Naive thymus-derived CD8-positive, alpha-beta T cell (primary cell): Measurements from ENCODE around the gene PRRX2. TPM values are rescaled to one million over a fixed set of nuclear protein-coding genes. Genes with fewer than 3 reads are reported as not detected.

ENCODE experiments used
- ATAC-seq, 2 donors: fragments of 150-1000 bp; cut with Tn5 transposase in 1 of 2; sonication (Bioruptor Pico), chemical (Tn5 transposase) in 1 of 2; 1 replicate in 1 of 2; 2 replicates in 1 of 2; pipeline ENCODE4 v1.10.0; 2021; ENCODE audit warnings: mild to moderate bottlenecking in 2 of 2, moderate library complexity in 2 of 2
- POLR2A ChIA-PET: fragments of 350-600 bp; sonication (Branson Sonifier 250); formaldehyde crosslinking; loops from one replicate; lab custom pipeline; 2021; ENCODE audit warnings: antibody characterized with exemption; lab: Charles Lee
- DNase-seq, 10 donors: peaks; one replicate each; pipeline versions ENCODE4 v3.0.0 to v3.0.0-alpha.2; 2020 to 2022
- H3K27ac Mint-ChIP-seq, 10 donors: one replicate each; pipeline ENCODE4 v1.8.0; 2020 to 2022; ENCODE audit warnings: mild to moderate bottlenecking in 10 of 10, mixed read lengths in 10 of 10, moderate library complexity in 4 of 10, inconsistent platforms in 1 of 10
- H3K27me3 Mint-ChIP-seq, 5 donors: one replicate each; pipeline ENCODE4 v1.8.0; 2021 to 2022; ENCODE audit warnings: mixed read lengths in 5 of 5
- H3K36me3 Mint-ChIP-seq, 3 donors: one replicate each; pipeline ENCODE4 v1.8.0; 2020 to 2022; ENCODE audit warnings: mixed read lengths in 3 of 3, mild to moderate bottlenecking in 2 of 3, inconsistent platforms in 1 of 3
- H3K4me1 Mint-ChIP-seq, 4 donors: one replicate each; pipeline ENCODE4 v1.8.0; 2021 to 2022; ENCODE audit warnings: mixed read lengths in 4 of 4
- H3K4me3 Mint-ChIP-seq, 10 donors: one replicate each; pipeline ENCODE4 v1.8.0; 2020 to 2022; ENCODE audit warnings: mild to moderate bottlenecking in 10 of 10, mixed read lengths in 10 of 10, moderate library complexity in 6 of 10, inconsistent platforms in 1 of 10
- H3K9me3 Mint-ChIP-seq, 9 donors: one replicate each; pipeline ENCODE4 v1.8.0; 2020 to 2022; ENCODE audit warnings: mixed read lengths in 9 of 9, mild to moderate bottlenecking in 3 of 9, inconsistent platforms in 1 of 9, moderate library complexity in 1 of 9
- polyA plus RNA-seq, 3 donors: library from polyadenylated mRNA; unstranded; fragments of 300-500 nt; fragmentation: Illumina TruSeq; gene quantifications; one replicate each; pipeline ENCODE4 v1.2.3, GENCODE V29; 2021
- total RNA-seq, 8 experiments: library from RNA in 2 of 8; stranded (reverse) in 2 of 8; gene quantifications; one replicate each; pipeline ENCODE4 v1.2.3 and lab custom pipeline; 2021 to 2026

The PRRX2 gene
- total and polyA plus RNA-seq, 5 experiments from 2014 or later = not detected

DNA sequence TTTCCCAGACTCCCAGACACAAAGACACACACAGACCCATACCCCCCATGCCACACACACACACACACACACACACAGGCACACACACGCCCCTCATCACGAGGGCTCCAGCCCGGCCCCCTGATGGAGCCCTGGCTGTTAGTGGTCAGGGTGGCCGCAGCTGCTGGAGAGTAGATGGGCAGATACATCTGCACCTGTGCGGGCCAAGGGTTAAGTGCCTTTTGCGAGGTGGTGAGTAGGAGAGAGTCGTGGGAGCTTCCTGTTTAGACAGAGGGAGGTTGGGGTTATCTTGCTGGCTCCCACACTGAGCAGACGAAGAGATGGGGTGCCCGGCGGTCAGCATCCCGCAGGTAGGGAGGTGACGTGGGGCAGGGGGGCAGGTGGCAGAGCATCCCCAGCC, 8.2 kb downstream of the PRRX2 start:
- H3K36me3 Mint-ChIP-seq = no peaks in the 10 kb centered on the region
- no peaks in the 10 kb centered on the region for H3K4me1 Mint-ChIP-seq
- ATAC-seq (no peak), DNase-seq (no peak)
- H3K27me3 Mint-ChIP-seq = peaks cover 5 to 23% (median 11%) of the 10 kb centered on the region in 5 donors
- no peak overlapping the region for H3K27ac Mint-ChIP-seq
- H3K4me3 Mint-ChIP-seq = no peak overlapping the region
- H3K9me3 Mint-ChIP-seq = no peaks in the 10 kb centered on the region
- POLR2A ChIA-PET = no interaction called here

DNA sequence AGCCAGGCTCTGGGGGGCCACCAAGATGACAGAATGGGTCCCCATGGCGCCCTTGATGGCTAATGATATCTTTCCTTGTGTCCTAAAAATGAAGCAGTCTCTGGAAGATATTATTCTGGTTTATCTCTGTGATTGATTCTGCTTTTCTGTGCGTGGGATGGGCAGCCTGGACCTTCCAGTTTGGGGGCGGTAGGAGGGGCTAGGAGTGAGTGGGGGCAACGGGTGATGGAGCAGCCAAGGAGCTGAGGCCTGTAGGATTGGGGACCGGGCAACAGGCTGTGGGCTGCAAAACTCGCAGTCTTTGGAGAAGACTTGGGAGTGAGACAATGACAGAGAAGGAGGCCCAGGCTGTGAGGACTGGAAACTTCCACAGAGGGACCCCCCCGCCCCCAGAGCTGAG, 8.8 kb downstream of the PRRX2 start:
- no peak overlapping the region for H3K4me3 Mint-ChIP-seq
- H3K27ac Mint-ChIP-seq = no peak overlapping the region
- H3K36me3 Mint-ChIP-seq = no peaks in the 10 kb centered on the region
- no peaks in the 10 kb centered on the region for H3K9me3 Mint-ChIP-seq
- DNase-seq (no peak), ATAC-seq (no peak)
- POLR2A ChIA-PET = no interaction called here
- no peaks in the 10 kb centered on the region for H3K4me1 Mint-ChIP-seq
- peaks cover 5 to 28% (median 11%) of the 10 kb centered on the region in 5 donors for H3K27me3 Mint-ChIP-seq

DNA sequence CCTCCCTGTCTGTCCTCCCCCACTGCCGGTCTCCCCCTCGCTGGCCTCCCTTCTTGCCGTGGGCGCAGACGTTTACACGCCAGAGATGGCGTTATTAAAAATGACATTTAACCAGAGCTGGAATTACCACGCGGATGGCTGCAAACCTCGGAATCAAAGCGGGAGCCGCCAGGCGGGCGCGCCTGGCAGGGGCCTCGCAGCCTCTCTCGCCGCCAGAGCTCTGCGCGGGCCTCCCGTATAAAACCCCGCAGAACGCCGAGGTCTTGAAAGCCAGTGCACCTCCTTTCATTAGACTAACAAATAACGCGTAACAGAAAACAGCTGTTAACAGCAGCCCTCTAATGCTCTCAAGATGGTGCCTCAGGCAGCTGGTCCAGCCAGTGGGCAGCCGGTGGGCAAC, 10.2 kb downstream of the PRRX2 start:
- no peak for ATAC-seq
- Mint-ChIP-seq H3K9me3 (no peaks in the 10 kb centered on the region), H3K36me3 (no peaks in the 10 kb centered on the region), H3K27ac (no peak overlapping the region), H3K4me3 (no peak overlapping the region), H3K4me1 (peaks cover 0 to under 1% (median 0%) of the 10 kb centered on the region in 4 donors), H3K27me3 (peaks cover 5 to 29% (median 12%) of the 10 kb centered on the region in 5 donors)
- DNase-seq = no peak
- POLR2A ChIA-PET = interaction anchor here (0.7 kb wide), 1 partner anchor 248 kb away, joined by 5 read pairs; no protein-coding TSS in a partner anchor

DNA sequence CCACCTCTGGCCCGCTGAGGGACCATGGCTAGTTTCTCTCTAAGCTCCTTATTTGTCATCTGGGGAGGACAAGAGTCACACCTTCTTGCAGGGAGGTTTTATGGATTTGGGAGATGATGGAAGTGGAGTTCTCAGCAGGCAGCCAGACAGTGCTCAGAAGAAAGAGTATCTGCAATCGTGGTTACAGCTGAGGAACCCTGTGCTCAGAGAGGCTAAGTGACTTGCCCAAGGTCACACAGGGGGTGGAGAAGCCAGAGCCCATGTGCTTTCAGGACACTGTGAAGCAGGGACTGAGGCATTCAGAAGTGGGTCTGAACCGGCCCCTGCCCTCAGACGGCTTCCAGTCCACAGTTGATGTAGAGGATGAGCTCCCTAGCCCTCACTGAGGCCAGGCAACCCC, 10.8 kb downstream of the PRRX2 start:
- H3K36me3 Mint-ChIP-seq = no peaks in the 10 kb centered on the region
- peaks cover 0 to 2% (median 0%) of the 10 kb centered on the region in 4 donors for H3K4me1 Mint-ChIP-seq
- no peak overlapping the region for H3K4me3 Mint-ChIP-seq
- no peaks in the 10 kb centered on the region for H3K9me3 Mint-ChIP-seq
- H3K27me3 Mint-ChIP-seq = peaks cover 5 to 34% (median 14%) of the 10 kb centered on the region in 5 donors
- peak overlapping the region in 1 of 10 donors; percentile 54 for H3K27ac Mint-ChIP-seq
- DNase-seq (no peak), ATAC-seq (no peak)
- POLR2A ChIA-PET = no interaction called here

DNA sequence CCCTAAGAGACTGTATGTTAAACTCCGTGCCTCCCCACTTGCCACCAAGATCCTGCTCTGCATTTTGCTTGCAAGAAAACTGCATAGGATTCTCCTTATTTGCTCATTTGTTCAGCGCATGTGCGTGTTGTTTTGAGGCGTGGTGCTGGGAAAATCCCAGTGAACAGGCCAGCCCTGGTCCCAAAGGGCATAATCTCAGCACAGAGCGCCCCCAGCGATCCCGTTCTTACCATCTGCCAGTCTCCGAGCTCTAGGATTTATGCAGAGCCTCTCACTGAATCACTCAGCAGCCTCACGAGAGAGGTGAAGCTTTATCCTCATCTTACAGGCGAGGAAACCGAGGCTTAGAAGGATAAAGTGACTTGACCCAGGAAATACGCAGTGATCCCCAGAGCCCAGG, 11.5 kb downstream of the PRRX2 start:
- no peak overlapping the region for H3K4me3 Mint-ChIP-seq
- H3K9me3 Mint-ChIP-seq = no peaks in the 10 kb centered on the region
- peaks cover 5 to 37% (median 14%) of the 10 kb centered on the region in 5 donors for H3K27me3 Mint-ChIP-seq
- H3K27ac Mint-ChIP-seq = no peak overlapping the region
- peaks cover 0 to 2% (median 0%) of the 10 kb centered on the region in 4 donors for H3K4me1 Mint-ChIP-seq
- no peak for ATAC-seq
- POLR2A ChIA-PET = no interaction called here
- no peak for DNase-seq
- H3K36me3 Mint-ChIP-seq = no peaks in the 10 kb centered on the region

DNA sequence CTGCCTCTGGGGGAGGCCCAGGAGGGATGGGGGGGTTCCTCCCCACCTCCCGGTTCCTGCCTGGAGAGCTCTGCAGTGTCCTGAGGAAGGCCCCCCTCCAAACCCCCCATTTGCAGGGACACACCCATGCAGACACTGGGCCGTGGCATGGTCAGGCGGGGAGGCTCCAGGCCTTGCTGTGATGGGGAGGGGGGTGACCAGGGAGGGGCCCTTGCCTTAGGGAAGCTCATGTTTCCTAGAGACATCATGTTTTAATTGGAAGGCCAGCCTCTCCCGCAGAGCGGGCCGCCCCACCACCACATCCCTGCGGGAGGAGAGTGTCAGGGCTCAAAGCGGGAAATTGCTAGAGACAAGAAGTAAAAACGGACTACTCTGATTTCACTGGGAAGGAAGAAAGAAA, 12.0 kb downstream of the PRRX2 start:
- POLR2A ChIA-PET = no interaction called here
- peaks cover 5 to 40% (median 14%) of the 10 kb centered on the region in 5 donors for H3K27me3 Mint-ChIP-seq
- no peaks in the 10 kb centered on the region for H3K9me3 Mint-ChIP-seq
- ATAC-seq (no peak), DNase-seq (no peak)
- H3K4me1 Mint-ChIP-seq = peaks cover 0 to 2% (median 0%) of the 10 kb centered on the region in 4 donors
- no peaks in the 10 kb centered on the region for H3K36me3 Mint-ChIP-seq
- H3K27ac Mint-ChIP-seq = no peak overlapping the region
- no peak overlapping the region for H3K4me3 Mint-ChIP-seq

DNA sequence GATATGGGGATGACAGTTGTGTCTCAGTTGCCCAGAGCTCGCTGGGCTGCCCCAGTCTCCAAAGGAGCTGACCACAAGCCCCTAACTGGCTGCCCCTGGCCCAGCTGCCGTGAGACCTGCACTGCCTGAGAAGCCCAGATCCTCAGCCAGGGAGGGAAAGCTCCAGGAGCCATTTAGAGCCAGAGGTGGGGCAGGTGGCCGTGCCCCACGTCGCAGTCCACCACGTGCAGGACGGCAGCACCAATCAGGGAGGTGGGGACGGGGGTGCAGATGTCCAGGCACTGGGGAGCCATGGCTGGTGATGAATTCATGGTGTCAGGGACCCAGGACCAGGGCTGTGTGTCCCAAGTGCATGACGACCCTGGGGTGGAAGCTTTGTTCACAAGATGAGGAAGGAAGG, 13.4 kb downstream of the PRRX2 start:
- Mint-ChIP-seq H3K27me3 (peaks cover 5 to 40% (median 14%) of the 10 kb centered on the region in 5 donors), H3K27ac (no peak overlapping the region), H3K4me3 (no peak overlapping the region), H3K36me3 (no peaks in the 10 kb centered on the region), H3K9me3 (no peaks in the 10 kb centered on the region), H3K4me1 (peaks cover 0 to 2% (median 0%) of the 10 kb centered on the region in 4 donors)
- DNase-seq (no peak), ATAC-seq (no peak)
- POLR2A ChIA-PET = no interaction called here

DNA sequence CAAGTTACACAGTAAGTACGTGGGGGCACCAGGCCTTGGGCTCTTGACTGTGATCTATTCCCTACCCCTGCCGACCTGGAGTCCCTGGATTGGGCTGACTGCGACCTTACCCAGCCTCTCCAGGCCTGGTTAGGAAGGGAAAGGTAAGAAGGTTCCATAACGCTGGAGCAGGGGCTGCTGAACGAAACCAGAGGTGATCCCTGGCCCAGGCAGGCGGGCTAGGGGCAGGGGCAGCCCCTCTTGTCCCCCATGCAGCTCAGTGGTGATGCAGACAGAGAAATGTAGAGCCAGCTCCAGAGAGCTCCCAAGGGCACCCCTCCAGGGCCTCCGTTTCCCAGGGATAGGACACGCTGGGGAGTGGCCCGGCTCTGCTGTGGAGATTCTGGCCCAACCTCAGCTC, 14.1 kb downstream of the PRRX2 start:
- Mint-ChIP-seq H3K27me3 (peaks cover 5 to 40% (median 14%) of the 10 kb centered on the region in 5 donors), H3K4me1 (peaks cover 0 to 2% (median 0%) of the 10 kb centered on the region in 4 donors), H3K9me3 (no peaks in the 10 kb centered on the region), H3K4me3 (no peak overlapping the region), H3K36me3 (no peaks in the 10 kb centered on the region), H3K27ac (no peak overlapping the region)
- DNase-seq = no peak
- no peak for ATAC-seq
- POLR2A ChIA-PET = no interaction called here

DNA sequence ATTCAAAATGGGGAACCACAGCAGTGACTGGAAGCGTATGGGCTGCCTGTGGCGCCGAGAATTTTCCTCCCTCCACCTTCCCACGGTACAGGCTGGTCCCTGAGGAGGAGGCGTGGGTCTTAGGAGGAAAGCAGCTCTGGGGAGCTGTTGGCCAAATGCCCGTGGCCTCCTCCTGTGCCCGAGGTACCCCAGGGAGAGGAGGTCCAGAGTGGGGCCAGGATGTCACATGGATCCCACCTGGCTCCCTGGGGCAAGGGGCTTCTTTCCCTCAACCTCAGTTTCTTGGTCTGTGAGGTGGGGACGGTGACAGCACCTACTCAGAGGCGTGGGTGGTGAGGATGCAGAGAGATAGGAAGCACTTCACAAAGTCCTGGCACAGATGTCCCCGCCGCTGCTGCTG, 16.5 kb downstream of the PRRX2 start:
- no peak for DNase-seq
- no peaks in the 10 kb centered on the region for H3K36me3 Mint-ChIP-seq
- no peak for ATAC-seq
- no peak overlapping the region for H3K4me3 Mint-ChIP-seq
- no peak overlapping the region for H3K27ac Mint-ChIP-seq
- H3K4me1 Mint-ChIP-seq = peaks cover 0 to 2% (median 0%) of the 10 kb centered on the region in 4 donors
- H3K27me3 Mint-ChIP-seq = peaks cover 5 to 34% (median 13%) of the 10 kb centered on the region in 5 donors
- no peaks in the 10 kb centered on the region for H3K9me3 Mint-ChIP-seq
- POLR2A ChIA-PET = no interaction called here

DNA sequence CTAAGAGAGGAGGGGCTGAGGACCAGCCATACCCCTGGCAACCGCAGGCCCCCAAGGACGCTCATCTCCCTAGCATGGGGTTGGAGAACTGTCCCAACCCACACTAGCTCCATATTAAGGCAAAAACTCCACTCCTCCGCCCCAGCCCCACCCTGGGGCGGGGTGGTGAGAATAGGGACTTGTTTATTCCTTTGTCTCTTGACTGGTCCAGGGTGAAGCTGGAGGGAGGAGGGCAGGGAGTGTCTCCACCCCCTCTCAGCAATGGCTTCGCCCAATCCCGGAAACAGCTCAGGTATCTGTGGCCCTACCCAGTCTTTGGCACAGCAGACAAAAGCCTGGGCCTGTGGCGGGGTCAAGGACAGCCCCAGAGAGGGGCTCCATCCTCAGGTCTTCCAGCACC, 16.9 kb downstream of the PRRX2 start:
- no peaks in the 10 kb centered on the region for H3K36me3 Mint-ChIP-seq
- POLR2A ChIA-PET = no interaction called here
- H3K9me3 Mint-ChIP-seq = no peaks in the 10 kb centered on the region
- H3K4me3 Mint-ChIP-seq = no peak overlapping the region
- H3K27ac Mint-ChIP-seq = no peak overlapping the region
- ATAC-seq (no peak), DNase-seq (no peak)
- H3K4me1 Mint-ChIP-seq = peaks cover 0 to 2% (median 0%) of the 10 kb centered on the region in 4 donors
- peaks cover 4 to 32% (median 11%) of the 10 kb centered on the region in 5 donors for H3K27me3 Mint-ChIP-seq

DNA sequence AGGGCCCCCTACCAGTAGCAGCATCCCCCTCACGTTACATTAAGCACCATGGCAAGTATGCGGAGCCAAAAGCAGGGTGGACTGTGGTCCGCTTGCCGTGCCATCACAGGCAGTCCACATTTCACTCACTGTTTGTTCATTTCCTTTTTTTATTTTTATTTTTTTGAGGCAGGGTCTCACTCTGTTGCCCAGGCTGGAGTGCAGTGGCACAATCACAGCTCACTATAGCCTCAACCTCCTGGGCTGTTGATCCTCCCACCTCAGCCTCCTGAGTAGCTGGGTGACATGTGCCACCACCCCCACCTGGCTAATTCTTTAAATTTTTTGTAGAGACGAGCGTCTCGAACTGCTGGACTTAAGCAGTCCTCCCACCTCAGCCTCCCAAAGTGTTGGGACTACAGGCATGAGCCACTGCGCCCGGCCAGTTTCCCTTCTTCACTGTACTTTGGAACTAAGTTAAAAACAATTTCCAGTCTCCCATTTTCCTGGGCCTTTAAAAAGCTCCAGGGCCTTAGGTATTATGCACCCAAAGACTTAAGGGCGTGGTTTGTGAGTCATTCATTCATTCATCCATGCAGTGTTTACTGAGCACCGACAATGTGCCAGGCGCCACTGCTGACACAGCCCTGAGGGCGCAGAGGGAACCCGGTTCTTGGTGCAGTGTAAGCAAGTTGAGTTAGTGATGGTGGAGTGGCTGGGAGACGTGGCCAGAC, 19.9 kb downstream of the PRRX2 start:
- Mint-ChIP-seq H3K4me1 (peaks cover 0 to 2% (median 0%) of the 10 kb centered on the region in 4 donors), H3K36me3 (no peaks in the 10 kb centered on the region), H3K9me3 (no peaks in the 10 kb centered on the region), H3K27ac (peak overlapping the region in 2 of 10 donors; percentile 41 to 79), H3K4me3 (no peak overlapping the region), H3K27me3 (peaks cover 0 to 15% (median 3%) of the 10 kb centered on the region in 5 donors)
- DNase-seq (peak in 1 of 10 donors; percentile 35), ATAC-seq (no peak)
- POLR2A ChIA-PET = no interaction called here

DNA sequence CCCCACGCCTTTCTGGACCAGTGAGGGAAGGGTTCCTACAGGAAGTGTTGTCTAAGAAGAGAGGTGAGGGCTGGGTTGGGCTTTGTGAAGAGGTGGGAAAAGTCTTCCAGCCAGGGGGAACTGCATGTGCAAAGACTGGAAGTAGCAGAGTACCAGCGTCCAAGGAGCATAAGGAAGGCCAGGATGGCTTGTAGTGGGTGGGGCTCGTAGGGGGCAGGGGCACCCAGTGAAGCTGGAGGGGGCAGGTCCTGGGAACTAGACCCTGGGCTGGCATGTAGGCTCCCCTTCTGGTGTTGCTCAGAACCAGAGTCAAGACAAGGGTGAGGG, 20.4 kb downstream of the PRRX2 start:
- H3K9me3 Mint-ChIP-seq = no peaks in the 10 kb centered on the region
- no peaks in the 10 kb centered on the region for H3K36me3 Mint-ChIP-seq
- no peak overlapping the region for H3K4me3 Mint-ChIP-seq
- H3K4me1 Mint-ChIP-seq = no peaks in the 10 kb centered on the region
- POLR2A ChIA-PET = no interaction called here
- ATAC-seq = no peak
- DNase-seq = no peak
- H3K27me3 Mint-ChIP-seq = peaks cover 0 to 11% (median 3%) of the 10 kb centered on the region in 5 donors
- peak overlapping the region in 2 of 10 donors; percentile 41 to 79 for H3K27ac Mint-ChIP-seq

DNA sequence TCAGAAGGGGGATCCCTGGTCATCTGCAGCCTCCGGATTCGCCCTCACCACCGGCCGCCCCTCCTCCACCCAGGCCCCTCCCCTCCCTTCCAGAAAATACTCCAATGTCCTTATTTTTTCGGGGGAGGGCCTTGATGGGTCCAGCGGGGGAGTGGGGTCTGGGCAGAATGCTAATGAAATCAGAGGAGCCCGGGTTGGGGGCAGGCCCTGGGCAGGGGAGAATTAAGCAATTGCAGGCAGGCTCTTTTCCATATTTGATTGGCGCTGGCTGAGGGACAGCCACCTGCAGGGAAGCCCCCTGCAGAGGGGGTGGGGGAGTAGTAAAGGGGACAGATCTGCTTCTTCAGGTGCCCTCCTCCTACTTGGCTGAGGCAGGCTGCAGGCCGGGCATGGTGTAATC, 21.3 kb downstream of the PRRX2 start:
- Mint-ChIP-seq H3K27ac (no peak overlapping the region), H3K36me3 (no peaks in the 10 kb centered on the region), H3K9me3 (no peaks in the 10 kb centered on the region), H3K4me1 (no peaks in the 10 kb centered on the region), H3K27me3 (peaks cover 0 to 10% (median 3%) of the 10 kb centered on the region in 5 donors), H3K4me3 (no peak overlapping the region)
- DNase-seq (no peak), ATAC-seq (no peak)
- POLR2A ChIA-PET = no interaction called here

DNA sequence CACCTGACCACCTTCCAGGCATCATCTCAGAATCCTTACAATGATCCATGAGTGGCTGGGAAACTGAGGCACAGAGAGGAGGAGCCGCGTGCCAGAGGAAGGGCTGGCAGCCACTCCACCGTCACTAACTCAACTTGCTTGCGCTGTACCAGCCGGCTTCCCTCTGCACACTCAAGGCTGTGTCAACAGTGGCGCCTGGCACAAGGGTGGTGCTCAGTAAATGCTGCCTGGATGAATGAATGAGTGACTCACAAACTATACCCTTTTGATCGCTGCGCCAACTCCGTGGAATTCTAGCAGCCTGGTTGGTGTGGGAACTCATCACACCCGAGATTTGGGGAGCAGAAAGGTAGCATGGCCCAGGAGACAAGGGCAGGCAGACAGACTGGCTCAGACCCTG, 21.9 kb downstream of the PRRX2 start:
- ATAC-seq = no peak
- POLR2A ChIA-PET = no interaction called here
- H3K27ac Mint-ChIP-seq = no peak overlapping the region

More for the DNA sequence above, 21.9 kb downstream of the PRRX2 start:
- DNase-seq = no peak
- H3K27me3 Mint-ChIP-seq = peaks cover 0 to 4% (median under 1%) of the 10 kb centered on the region in 5 donors
- H3K4me1 Mint-ChIP-seq = no peaks in the 10 kb centered on the region
- H3K4me3 Mint-ChIP-seq = no peak overlapping the region
- no peaks in the 10 kb centered on the region for H3K9me3 Mint-ChIP-seq
- no peaks in the 10 kb centered on the region for H3K36me3 Mint-ChIP-seq
